Stimulated activated CD4-positive, alpha-beta T cell treated with anti-CD3 and anti-CD28 coated beads, Interleukin-12 subunit alpha, Interleukin-12 subunit beta, amount 100 ng/mL, for 4 hours (primary cell): ENCODE results near the gene FYB1.
"Not testable (repeated sequence)": the region's sequence is repeated elsewhere in the genome, so short reads cannot be mapped to it uniquely, and the experiment has no call there.

Experiments used
- DNase-seq: peaks from one replicate; pipeline ENCODE4 v3.0.0-alpha.2; 2020

The FYB1 gene, protein sequence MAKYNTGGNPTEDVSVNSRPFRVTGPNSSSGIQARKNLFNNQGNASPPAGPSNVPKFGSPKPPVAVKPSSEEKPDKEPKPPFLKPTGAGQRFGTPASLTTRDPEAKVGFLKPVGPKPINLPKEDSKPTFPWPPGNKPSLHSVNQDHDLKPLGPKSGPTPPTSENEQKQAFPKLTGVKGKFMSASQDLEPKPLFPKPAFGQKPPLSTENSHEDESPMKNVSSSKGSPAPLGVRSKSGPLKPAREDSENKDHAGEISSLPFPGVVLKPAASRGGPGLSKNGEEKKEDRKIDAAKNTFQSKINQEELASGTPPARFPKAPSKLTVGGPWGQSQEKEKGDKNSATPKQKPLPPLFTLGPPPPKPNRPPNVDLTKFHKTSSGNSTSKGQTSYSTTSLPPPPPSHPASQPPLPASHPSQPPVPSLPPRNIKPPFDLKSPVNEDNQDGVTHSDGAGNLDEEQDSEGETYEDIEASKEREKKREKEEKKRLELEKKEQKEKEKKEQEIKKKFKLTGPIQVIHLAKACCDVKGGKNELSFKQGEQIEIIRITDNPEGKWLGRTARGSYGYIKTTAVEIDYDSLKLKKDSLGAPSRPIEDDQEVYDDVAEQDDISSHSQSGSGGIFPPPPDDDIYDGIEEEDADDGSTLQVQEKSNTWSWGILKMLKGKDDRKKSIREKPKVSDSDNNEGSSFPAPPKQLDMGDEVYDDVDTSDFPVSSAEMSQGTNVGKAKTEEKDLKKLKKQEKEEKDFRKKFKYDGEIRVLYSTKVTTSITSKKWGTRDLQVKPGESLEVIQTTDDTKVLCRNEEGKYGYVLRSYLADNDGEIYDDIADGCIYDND

DNA sequence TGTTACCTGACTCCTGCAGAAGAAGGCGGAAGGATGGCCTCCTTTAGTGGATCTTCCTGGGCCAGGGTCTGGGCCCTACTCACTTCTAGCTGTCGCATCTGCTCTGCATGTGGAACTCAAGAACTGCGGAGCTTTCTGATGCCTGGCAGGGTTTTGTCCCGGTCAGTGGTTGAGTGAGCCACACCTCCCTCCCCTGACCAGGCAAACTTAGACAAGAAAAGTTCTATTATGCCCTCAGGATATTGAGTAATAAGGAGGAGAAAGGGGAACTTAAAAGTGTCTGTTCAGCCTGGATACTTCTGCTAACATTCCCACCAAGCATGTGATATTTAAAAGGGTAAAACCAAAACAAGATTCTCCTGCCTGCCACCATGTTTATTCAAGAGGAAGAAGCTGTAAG, at the start of gene FYB1:
TSS of gene FYB1 (minus strand) at position 127 of the 400 bp plus-strand sequence. CDS start 16,603 bp downstream, outside the sequence.
- DNase-seq: no peak

DNA sequence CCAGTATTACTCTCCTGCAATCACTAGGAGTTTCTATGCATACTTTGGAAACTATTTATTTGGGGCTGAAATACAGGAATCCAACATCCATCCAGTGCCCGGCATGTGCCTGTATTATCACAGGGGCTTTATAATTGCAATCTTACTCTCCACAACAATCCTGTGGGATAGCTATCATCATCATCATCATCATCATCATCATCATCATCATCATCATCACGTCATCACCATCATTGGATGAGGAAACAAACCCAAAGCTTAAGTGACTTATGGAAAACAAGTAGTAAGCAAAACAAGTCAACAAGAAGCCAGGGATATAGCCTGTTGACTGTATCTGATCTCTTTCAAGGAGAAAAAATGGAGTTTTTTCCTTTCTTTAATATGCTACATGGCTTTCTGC, 47.8 kb upstream of the FYB1 start:
- DNase-seq: no peak

DNA sequence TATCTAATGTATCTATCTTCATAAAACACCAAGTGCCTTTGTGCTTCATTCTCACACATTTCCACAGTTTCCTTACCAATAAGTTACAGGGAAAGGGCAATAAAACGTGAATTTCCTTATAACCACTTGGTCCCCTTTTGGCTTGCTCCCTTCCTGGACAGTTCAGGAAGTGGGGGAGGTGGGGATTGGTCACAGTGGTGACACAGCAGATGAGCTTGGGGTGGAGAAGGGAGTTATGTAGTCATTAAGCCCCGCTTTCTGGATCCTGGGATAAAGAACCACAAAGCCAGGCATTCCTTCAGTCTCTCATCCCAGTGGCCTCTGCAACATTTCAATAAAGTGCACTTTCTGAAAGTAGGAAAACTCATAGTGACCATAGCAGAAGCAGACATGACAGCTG, 47.1 kb upstream of the FYB1 start:
- DNase-seq: no peak

DNA sequence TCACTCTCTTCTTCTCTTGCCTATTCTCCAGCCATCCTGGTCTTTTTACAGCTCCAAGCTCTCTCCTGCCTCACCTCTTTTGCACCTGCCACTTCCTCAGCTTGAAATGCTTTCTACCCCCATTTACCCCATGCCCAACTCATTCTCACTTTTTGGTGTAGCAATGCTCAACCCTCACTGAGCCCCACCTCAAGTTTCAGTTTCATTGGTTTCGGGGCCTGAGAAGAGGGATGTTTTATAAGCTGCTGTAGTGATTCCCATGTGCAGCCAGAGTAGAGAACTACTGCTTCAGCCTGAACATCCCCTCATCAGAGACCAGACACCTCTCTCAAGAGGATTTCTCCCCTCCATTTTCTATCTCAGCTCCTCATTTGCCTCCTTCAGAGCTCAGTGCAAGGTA, 45.2 kb upstream of the FYB1 start:
- DNase-seq: no peak

DNA sequence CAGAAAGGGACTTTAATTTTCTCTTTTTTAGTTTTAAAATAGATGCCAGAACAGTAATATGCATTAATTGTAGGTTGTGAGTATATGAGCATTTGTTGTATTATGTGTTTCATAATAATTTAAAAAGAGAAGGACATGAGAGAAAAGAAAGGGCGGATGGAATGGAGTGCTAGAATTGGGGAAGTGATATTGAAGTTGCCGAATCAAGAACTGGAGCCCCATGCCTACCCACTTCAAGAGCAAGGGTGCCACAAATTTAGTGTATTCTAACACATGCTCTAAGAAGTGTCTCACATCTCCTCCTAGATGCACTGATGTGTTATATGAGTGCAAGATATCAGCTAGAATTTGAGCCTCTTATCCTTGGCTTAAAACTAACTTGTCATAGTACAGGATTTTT, 43.6 kb upstream of the FYB1 start:
- no peak for DNase-seq

DNA sequence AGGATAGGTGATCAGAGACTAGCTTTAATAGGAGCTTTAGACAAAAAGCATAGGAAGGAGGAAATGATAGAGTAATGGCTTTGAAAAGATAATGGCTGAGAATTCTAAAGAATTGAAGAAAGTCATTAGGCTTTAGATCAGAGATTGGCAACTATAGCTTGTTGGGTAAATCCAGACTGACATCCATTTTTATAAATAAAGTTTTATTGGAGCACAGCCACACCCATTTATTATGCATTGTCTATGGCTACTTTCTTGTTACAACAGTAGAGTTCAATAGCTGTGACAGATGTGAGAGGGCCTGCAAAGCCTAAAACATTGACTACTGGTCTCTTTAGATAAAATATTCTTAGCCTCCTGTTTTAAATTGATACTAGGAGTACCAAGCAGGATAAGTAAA, 40.7 kb upstream of the FYB1 start:
- DNase-seq: no peak

DNA sequence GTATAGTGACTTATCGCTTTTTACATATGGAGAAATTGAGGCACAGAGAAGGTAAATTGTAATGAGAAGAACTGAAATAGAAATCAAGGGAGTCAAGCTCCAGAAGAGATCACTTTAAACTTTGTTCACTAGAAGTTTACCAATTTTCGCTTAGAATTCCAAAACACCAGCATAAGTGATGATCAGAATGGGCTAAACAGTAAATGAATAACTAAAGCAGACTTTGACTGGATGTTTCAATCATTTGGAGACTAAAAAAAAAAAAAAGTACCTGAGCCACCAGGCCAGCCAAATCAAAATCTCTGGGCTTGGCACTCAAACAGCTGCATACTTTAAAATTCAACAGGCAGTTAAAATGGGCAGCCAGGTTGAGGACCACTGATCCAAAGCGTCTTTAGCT, 38.2 kb upstream of the FYB1 start:
- no peak for DNase-seq

DNA sequence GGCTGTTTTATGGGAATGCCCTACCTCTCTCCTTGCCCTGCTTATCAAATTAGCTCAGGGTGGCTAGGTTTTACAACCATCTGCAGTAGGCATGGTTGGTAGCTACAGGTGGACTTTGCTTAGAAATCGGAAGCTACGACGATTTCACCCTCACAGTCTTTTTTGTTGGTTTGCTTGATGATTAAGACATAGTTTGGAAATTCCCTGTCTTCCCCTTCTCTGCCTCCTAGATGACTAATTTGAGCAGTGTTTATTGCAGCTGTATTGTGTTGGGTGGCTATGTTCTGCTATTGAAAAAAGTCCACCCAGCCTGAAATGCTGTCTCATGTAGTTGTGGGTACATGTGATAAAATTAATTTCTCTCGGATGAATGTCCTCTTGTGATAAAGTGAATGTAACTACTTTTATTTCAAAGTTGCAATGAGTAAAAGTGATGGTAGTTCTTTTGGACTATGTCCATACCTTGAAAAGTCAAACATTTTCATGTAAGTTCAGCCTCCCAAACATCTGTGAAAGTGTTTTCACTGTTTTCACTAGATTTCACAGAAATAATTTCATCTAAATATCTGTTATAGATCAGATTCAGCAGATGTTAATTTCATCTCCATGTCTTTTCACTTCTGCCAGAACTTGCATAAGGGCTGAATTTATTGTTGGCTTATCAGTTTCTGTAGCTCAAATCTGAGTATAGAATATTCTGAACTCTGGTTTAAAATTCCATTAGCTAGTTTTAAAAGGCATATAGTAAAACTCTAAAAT, 37.3 kb upstream of the FYB1 start:
- no peak for DNase-seq

DNA sequence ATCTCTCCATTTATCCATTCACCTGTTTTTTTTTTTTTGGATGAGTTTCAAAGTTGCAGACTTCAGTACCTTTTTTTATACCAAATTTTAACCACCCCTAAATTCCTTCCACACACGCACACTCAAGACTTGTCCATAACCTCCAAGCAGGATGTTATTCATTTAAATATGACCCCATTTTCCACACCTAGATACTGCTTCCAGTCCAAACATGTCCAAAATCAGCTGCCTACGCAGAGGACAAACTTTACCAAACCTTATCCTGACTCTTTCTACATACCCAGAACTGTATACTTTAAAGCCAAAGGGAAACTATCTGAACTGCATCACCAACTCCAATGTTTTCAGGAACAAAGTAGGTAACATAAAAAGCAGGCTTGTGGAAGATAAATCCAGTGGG, 36.0 kb upstream of the FYB1 start:
- no peak for DNase-seq

DNA sequence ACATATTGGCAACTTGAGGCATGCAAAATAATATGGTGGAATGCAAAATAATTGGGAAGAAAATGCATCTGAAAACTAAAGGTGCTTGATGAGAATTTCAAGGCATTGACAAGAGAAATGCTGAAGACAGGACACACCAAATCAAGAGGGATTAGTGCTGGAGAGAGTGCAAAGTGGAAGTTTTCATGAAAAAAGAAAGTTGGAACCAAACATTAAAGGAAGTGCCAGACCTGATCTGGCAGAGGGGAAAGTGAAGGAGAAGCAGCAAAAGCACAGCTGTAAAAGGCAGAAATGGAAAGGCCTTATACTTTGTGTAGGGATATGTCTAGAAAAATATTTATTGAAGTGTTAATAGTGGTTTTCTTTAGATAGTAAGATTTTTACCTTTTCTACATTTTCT, 35.3 kb upstream of the FYB1 start:
- no peak for DNase-seq

DNA sequence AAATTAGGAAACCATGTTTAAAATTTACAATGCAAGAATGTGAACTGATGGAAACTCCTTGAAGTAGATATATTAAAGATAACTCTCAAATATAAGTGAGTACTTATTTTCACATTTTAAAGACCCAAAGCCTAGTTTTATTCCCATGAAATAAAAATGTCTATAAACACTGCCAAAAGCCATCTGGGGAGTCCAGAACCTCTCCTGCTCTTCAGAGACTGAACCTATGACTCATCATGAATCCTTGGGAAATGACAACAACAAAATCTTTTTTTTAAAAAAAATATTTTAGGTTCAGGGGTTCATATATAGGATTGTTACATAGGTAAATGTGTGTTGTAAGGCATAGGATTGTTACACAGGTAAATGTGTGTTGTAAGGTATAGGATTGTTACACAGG, 33.8 kb upstream of the FYB1 start:
- no peak for DNase-seq

DNA sequence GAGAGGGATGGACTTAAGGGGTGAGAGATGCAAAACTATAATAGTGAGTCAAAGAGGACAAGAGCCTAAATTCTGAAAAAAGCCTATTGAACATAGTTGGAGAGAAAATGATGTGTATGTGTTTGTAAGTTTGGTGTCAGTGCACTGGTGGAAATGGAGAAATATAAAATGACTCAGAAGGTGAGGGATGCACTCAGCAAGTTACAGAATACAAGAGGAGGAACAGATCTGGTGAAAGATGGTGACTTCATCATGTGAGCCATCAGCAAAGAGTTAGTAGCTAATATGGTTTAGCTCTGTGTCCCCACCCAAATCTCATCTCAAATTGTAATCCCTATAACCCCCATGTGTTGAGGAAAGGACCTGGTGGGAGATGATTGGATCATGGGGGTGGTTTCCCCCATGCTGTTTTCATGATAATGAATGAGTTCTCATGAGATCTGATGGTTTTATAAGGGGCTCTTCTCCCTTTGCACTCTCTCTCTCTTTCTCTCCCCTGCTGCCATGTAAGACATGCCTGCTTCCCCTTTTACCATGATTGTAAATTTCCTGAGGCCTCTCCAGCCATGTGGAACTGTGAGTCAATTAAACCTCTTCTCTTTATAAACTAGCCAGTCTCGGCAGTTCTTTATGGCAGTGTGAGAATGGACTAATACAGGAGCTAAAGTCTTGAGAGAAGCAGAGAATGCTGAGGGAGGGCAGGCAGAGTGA, 30.4 kb upstream of the FYB1 start:
- DNase-seq: no peak

DNA sequence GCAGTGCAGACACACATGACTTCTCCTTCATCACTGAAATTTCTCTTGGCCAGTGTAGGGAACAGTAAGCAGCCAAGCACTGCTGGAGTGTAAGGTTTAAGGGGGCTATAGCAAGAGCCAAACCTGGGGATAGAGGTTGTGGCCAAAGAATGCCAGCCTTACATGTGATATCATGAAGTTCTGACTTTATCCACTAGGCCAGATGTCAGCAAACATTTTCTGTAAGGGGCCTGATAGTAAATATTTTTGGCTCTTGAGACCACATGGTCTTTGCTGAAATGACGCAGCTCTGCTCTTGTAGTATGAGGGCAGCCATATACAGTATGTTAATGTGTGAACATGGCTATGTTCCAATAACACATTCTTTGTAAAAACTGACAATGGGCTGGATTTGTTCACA, 29.7 kb upstream of the FYB1 start:
- DNase-seq: no peak

DNA sequence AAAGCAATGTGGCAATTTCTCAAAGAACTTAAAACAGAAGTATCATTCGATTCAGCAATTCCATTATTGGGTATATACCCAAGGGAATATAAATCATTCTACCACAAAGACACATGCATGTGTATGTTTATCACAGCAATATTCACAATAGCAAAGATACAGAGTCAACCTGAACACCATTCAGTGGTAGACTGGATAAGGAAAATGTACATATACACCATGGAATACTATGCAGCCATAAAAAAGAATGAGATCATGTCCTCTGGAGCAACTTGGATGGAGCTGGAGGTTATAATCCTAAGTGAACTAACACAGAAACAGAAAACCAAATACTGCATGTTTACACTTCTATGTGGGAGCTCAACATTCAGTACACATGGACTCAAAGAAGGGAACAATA, 21.4 kb upstream of the FYB1 start:
- DNase-seq: no peak

DNA sequence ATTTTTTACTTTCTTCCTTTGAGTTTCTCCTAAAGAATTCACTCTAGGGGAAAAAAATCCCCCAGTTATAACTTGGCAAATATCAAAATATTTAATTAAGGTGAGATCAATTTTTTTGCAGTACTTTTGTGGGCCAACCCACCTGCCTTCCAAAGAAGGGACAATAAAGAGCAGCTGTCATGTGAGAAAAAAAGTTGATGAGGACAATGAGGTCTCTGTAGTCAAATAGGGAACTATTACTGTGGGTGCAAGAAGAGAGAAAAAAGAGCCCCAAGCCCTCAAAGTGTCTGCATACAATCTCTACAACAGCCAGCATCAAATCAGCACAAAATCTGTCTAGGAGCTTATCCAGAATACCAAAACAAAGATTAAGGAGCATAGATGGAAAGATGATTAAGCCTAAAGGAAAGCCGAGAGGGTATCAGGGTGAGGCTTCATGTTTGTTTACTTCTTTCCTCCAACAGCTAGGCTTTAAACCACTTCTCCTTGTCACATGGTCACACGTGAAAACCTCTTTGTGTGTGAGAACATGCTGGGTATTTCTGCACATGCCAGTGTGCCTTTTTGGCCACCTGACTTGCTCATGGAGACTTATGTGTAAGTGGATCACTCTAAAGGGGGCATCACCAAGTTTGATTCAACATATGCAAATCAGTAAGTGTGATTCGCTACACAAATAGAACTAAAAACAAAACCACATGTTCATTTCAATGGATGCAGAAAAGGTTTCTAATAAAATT, 19.2 kb upstream of the FYB1 start:
- no peak for DNase-seq

DNA sequence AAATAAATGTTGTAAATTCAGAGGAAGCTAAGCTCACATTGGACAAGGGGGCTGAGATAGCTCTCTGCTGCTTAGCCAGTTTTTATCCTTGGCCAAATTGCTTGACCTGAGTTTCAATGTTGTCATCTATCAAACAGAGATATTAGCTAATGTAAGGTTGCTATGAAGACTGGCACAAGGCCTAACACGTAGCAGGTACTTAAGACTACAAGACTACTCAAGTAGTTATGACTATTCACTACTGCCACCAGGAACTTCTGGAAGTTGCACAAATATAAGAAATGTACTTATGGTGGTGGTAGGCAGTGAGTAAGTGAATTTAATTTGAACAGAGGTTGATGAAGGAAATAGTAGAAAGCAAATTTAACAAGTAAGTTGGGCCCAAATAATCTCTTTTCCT, 17.4 kb upstream of the FYB1 start:
- no peak for DNase-seq

DNA sequence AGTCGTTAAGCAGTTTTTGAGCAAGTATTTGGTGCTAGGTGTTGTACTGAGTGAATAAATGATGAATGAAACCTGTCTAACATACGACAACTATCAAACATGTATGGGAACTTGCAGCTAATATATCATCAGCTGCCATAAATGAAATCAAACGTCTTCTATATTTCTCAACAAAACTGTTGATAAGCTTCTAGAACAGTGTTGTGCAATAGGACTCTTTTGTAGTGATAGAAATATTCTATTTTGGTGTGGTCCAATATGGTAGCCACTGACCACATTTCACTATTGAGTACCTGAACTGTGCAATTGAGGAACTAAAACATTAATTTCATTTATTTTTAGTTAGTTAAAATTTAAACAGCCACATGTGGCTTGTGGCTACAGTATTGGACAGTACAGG, 16.3 kb upstream of the FYB1 start:
- DNase-seq: no peak

DNA sequence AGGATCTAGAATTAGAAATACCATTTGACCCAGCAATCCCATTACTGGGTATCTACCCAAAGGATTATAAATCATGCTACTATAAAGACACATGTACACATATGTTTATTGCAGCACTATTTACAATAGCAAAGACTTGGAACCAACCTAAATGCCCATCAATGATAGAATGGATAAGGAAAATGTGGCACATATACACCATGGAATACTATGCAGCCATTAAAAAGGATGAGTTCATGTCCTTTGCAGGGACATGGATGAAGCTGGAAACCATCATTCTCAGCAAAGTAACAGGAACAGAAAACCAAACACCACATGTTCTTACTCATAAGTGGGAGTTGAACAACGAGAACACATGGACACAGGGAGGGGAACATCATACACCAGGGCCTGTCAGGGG, 15.1 kb upstream of the FYB1 start:
- DNase-seq: not testable (repeated sequence)

DNA sequence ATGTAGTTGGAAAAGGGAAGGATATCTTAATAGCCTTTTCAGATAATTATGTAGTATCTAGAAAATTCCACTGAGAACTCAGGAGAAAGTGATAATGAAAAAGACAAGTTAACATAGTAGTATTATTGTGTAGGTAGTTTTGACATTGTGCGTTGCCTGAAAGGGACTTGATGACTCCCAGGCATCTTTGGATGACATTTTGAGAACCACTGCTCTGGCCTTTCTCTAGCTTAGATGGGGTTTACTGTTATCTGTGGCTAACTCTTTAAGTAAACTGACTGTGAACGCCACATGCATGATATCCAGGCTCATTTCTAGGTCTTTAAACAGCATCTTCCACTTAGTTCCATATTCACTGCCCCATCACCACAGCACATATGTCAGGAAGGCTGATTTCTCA, 14.4 kb upstream of the FYB1 start:
- DNase-seq: no peak

DNA sequence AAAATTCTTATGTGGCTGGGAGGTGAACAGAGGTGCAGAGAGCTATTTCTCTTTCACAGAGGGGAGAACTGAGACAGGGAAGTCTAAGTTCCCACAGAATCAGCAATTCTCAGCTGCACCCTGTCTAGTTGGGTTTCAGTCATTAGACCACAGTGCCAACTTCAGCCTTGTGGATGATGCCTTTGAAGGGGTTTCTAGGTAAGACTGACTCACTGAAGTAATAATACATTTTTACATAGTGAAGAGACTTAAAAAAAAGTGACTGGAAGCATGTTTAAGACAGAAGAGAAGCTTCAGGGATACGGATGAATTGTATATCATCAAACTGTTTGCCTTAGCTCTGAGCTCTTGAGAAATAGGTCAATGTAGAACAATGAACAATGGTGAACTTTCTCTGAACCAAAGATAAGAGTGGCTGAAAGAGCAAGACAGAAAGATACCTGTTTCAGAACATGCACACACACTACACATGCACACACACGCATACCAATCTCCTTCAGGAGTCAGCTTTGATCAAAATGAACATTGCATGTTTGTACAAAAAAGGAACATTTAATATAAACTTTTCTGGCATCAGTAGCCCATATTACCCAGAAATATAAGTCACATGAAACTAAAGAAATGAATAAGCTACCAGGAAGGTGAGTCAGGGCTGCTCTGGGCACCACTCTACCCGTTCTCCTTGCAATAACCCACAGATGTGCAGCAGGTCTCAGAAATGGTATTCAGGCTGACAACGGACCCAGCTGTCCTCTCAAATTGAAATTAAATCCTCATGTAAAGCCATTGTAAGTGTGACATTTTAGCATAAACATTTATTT, 12.6 kb upstream of the FYB1 start:
- DNase-seq: no peak

DNA sequence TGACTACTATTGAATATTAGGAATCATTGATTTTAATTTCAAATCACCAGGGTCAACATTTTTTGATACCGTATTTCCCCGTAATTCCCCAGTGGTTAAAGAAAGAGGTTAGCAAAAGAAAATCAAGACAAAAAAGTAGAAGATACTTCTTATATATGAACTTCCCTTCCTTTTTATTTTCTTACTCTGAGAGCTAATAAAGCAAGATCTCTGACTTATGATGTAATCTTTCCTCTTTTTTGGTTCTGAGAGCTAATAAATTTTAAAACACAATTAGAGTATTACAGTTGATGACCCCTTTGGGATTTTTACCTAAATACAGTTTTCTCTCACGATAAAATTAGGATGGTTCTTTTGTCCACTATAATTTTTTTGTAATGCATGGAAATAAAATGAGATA, 9.2 kb upstream of the FYB1 start:
- no peak for DNase-seq
